Panc1 (cell line): ENCODE results near the gene KDR. TPM values are rescaled to one million over a fixed set of nuclear protein-coding genes. Genes with fewer than 3 reads are reported as not detected.

Source experiments
- ATAC-seq: fragments of 200-7000 bp; cut with Tn5 transposase; 2 replicates; pipeline ENCODE4 v1.9.1; 2020; ENCODE audit warnings: mild to moderate bottlenecking, moderate library complexity
- BruUV-seq: library from RNA; stranded (reverse); fragments of 400-500 nt; replicated peaks from 2 replicates; lab custom pipeline; 2021; lab: Mats Ljungman, UMichigan
- CTCF ChIA-PET: fragments of 300-600 bp; sonication (Branson Sonifier 250); formaldehyde crosslinking; loops from one replicate; lab custom pipeline; 2022; ENCODE audit warnings: antibody characterized with exemption; lab: Charles Lee
- POLR2A ChIA-PET: fragments of 300-600 bp; sonication (Branson Sonifier 250); formaldehyde crosslinking; loops from one replicate; lab custom pipeline; 2022; ENCODE audit warnings: antibody characterized with exemption; lab: Charles Lee
- DNase-seq: peaks from one replicate; pipeline ENCODE4 v3.0.0-alpha.2; 2010; ENCODE audit warnings: low read depth, low spot score
- H3K27ac ChIP-seq: 2 replicates; pipeline ENCODE4 v1.5.1; 2011; ENCODE audit warnings: mild to moderate bottlenecking, low read length, inconsistent platforms
- H3K27me3 ChIP-seq: fragments of 200-500 bp; sonication (Bioruptor generic); 2 replicates; pipeline ENCODE4 v1.6.0; 2014; ENCODE audit warnings: low read length, inconsistent platforms; ENCODE audit not compliant: control insufficient read depth, insufficient read depth
- H3K36me3 ChIP-seq: fragments of 200-500 bp; sonication (Bioruptor generic); 2 replicates; pipeline ENCODE4 v1.5.1; 2014; ENCODE audit warnings: inconsistent platforms, mild to moderate bottlenecking, low read length, moderate library complexity; ENCODE audit not compliant: control insufficient read depth, insufficient read depth
- H3K4me1 ChIP-seq: 2 replicates; pipeline ENCODE4 v1.5.1; 2011; ENCODE audit warnings: inconsistent platforms, mild to moderate bottlenecking, low read length, moderate library complexity; ENCODE audit not compliant: control insufficient read depth, insufficient read depth
- H3K4me3 ChIP-seq, 2 experiments: 2 replicates each; pipeline ENCODE4 v1.5.1; 2011 to 2012; ENCODE audit warnings: low read depth in 2 of 2, low read length in 2 of 2, mild to moderate bottlenecking in 2 of 2, inconsistent platforms in 1 of 2, moderate library complexity in 1 of 2
- H3K9me3 ChIP-seq: fragments of 200-500 bp; sonication (Bioruptor generic); 2 replicates; pipeline ENCODE4 v1.5.1; 2014; ENCODE audit warnings: low read depth, mild to moderate bottlenecking, inconsistent platforms, low read length, moderate library complexity; ENCODE audit not compliant: control insufficient read depth, insufficient read depth
- CTCF ChIP-seq: fragments of 450-650 bp; IDR thresholded peaks from 2 replicates; pipeline ENCODE4 v1.5.1; 2017; ENCODE audit warnings: mild to moderate bottlenecking
- POLR2AphosphoS5 ChIP-seq: IDR thresholded peaks from 2 replicates; pipeline ENCODE4 v1.6.1; 2012; ENCODE audit warnings: mild to moderate bottlenecking, low read depth, low read length, moderate library complexity
- REST ChIP-seq, 2 experiments: IDR thresholded peaks; 2 replicates each; pipeline ENCODE4 v1.6.1; 2011 to 2012; ENCODE audit warnings: low read depth in 2 of 2, control low read depth in 1 of 2, low read length in 1 of 2, mild to moderate bottlenecking in 1 of 2, moderate library complexity in 1 of 2; ENCODE audit not compliant: insufficient read depth in 1 of 2
- SIN3A ChIP-seq: IDR thresholded peaks from 2 replicates; pipeline ENCODE4 v1.6.1; 2012; ENCODE audit warnings: low read depth, mild to moderate bottlenecking, low read length, moderate library complexity, borderline replicate concordance; ENCODE audit not compliant: insufficient read depth
- TCF7L2 ChIP-seq: IDR thresholded peaks from 2 replicates; pipeline ENCODE4 v1.6.1; 2011; ENCODE audit warnings: mild to moderate bottlenecking, low read depth, low read length, inconsistent platforms
- in situ Hi-C: cut with HindIII; loops from 2 replicates; pipeline ENCODE4 v1.10.0; 2016; ENCODE audit warnings: low sequenced_read_pairs, low pct_unique_long_range_greater_than_20kb
- intact Hi-C: fragments of 100-400 bp; cut with micrococcal nuclease; formaldehyde crosslinking; loops from one replicate; pipeline ENCODE4 v1.10.0; 2022; ENCODE audit not compliant: unreplicated experiment
- total RNA-seq: library from RNA; stranded (reverse); gene quantifications from one replicate; pipeline ENCODE4 v1.2.1, GENCODE V29; 2021; ENCODE audit not compliant: unreplicated experiment

KDR gene
- total RNA-seq, 1 experiment from 2014 or later: 0.18 TPM

GRCh38 chr4:55077577-55077976 lies 47.8 kb downstream of the KDR start:
- TF ChIP-seq SIN3A (no peak), CTCF (no peak), TCF7L2 (no peak), POLR2AphosphoS5 (no peak), REST (IDR thresholded peaks at IDR 0.05; ENCODE audit: insufficient read depth in 1 of 2, low read depth in 2 of 2, low read length in 1 of 2) (no peak)
- BruUV-seq: no TSS peak
- in situ Hi-C loops (no loop called here), intact Hi-C loops (no loop called here)
- ChIA-PET POLR2A (no interaction called here), CTCF (no interaction called here)
- H3K4me3 ChIP-seq: no peak overlapping the region
- ATAC-seq (no peak), DNase-seq (no peak)
- H3K36me3 ChIP-seq: no peaks in the 10 kb centered on the region
- H3K27me3 ChIP-seq: no peaks in the 10 kb centered on the region
- no peaks in the 10 kb centered on the region for H3K4me1 ChIP-seq
- H3K9me3 ChIP-seq: no peaks in the 10 kb centered on the region
- no peak overlapping the region for H3K27ac ChIP-seq

- DNase-seq (no peak), ATAC-seq (no peak)
- H3K27me3 ChIP-seq: no peaks in the 10 kb centered on the region
- POLR2A ChIA-PET: no interaction called here
- H3K27ac ChIP-seq: no peak overlapping the region
- TF ChIP-seq SIN3A: no peak
- no peak for TF ChIP-seq REST (IDR thresholded peaks at IDR 0.05; ENCODE audit: insufficient read depth in 1 of 2, low read depth in 2 of 2, low read length in 1 of 2)
- no peak for TF ChIP-seq CTCF
- TF ChIP-seq POLR2AphosphoS5: no peak
- no peak for TF ChIP-seq TCF7L2
- H3K4me3 ChIP-seq: no peak overlapping the region
- no peaks in the 10 kb centered on the region for H3K4me1 ChIP-seq
- intact Hi-C loops (no loop called here), in situ Hi-C loops (no loop called here)
- no TSS peak for BruUV-seq
- CTCF ChIA-PET: no interaction called here
- no peaks in the 10 kb centered on the region for H3K36me3 ChIP-seq
- H3K9me3 ChIP-seq: no peaks in the 10 kb centered on the region
Observed at GRCh38 chr4:55075823-55076716, 49.3 kb downstream of the KDR start.
